Suprapubic skin (tissue), 4 donors: ENCODE data around the gene GMPPB.

Experiments used
- EP300 ChIP-seq: sonication (generic); formaldehyde crosslinking; IDR thresholded peaks from one replicate; pipeline ENCODE4 v1.6.1; 2017; ENCODE audit warnings: antibody characterized with exemption
- POLR2A ChIP-seq, 2 donors: fragments of 450-650 bp; IDR thresholded peaks; one replicate each; pipeline ENCODE4 v1.6.1; 2017; ENCODE audit warnings: antibody characterized with exemption in 2 of 2, mild to moderate bottlenecking in 2 of 2, moderate library complexity in 2 of 2
- POLR2AphosphoS5 ChIP-seq, 3 donors: sonication (generic); formaldehyde crosslinking; IDR thresholded peaks; one replicate each; pipeline ENCODE4 v1.6.1; 2017; ENCODE audit warnings: antibody characterized with exemption in 3 of 3
- TF ChIP-seq, protein P1 (sequence below), 2 donors: fragments of 200-600 bp in 1 of 2; fragments of 450-650 bp in 1 of 2; sonication (generic) in 1 of 2; IDR thresholded peaks; one replicate each; pipeline ENCODE4 v1.5.1; 2016 to 2019; ENCODE audit warnings: antibody characterized with exemption in 2 of 2, mild to moderate bottlenecking in 1 of 2, moderate library complexity in 1 of 2

DNA sequence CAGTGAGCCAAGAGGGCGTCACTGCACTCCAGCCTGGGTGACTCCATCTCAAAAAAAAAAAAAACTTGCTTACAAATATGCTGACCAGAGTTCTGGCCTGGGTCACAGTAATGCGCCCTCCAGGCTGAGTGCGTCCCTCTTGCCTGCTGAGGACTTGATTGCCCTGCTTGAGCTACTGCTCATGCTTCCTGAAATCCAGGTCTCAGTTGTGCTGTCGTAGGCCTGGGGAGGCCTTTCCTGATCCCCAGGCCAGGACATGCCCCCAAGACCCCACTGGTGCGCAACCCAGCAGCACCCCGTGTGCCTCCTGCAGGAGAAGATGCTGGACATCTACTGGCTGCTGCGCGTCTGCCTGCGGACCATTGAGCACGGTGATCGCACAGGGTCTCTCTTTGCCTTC lies 11.6 kb downstream of the GMPPB start:
- TF ChIP-seq POLR2A (IDR thresholded peaks at IDR 0.05) (no peak), POLR2AphosphoS5 (IDR thresholded peaks at IDR 0.05) (no peak), EP300 (no peak)
- TF ChIP-seq, protein P1, sequence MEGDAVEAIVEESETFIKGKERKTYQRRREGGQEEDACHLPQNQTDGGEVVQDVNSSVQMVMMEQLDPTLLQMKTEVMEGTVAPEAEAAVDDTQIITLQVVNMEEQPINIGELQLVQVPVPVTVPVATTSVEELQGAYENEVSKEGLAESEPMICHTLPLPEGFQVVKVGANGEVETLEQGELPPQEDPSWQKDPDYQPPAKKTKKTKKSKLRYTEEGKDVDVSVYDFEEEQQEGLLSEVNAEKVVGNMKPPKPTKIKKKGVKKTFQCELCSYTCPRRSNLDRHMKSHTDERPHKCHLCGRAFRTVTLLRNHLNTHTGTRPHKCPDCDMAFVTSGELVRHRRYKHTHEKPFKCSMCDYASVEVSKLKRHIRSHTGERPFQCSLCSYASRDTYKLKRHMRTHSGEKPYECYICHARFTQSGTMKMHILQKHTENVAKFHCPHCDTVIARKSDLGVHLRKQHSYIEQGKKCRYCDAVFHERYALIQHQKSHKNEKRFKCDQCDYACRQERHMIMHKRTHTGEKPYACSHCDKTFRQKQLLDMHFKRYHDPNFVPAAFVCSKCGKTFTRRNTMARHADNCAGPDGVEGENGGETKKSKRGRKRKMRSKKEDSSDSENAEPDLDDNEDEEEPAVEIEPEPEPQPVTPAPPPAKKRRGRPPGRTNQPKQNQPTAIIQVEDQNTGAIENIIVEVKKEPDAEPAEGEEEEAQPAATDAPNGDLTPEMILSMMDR (IDR thresholded peaks at IDR 0.05): no peak
